KMS-11 (cell line): ENCODE data around the gene ESAM.

Experiments used
- H2AFZ ChIP-seq: fragments of 200-600 bp; sonication (generic); 2 replicates; pipeline ENCODE4 v1.6.1; 2016; ENCODE audit warnings: antibody characterized with exemption, mixed run types, low read depth
- H3K27ac ChIP-seq: fragments of 200-600 bp; sonication (generic); 2 replicates; pipeline ENCODE4 v1.6.1; 2016; ENCODE audit warnings: mild to moderate bottlenecking, mixed run types
- H3K27me3 ChIP-seq: fragments of 200-600 bp; sonication (generic); 2 replicates; pipeline ENCODE4 v1.6.1; 2017; ENCODE audit warnings: mild to moderate bottlenecking, low read depth, mixed run types, moderate library complexity; ENCODE audit not compliant: insufficient read depth
- H3K36me3 ChIP-seq: fragments of 200-600 bp; sonication (generic); 2 replicates; pipeline ENCODE4 v1.6.1; 2017; ENCODE audit warnings: mild to moderate bottlenecking, mixed run types; ENCODE audit not compliant: insufficient read depth
- H3K4me1 ChIP-seq: fragments of 200-600 bp; sonication (generic); 2 replicates; pipeline ENCODE4 v1.6.1; 2016; ENCODE audit warnings: mild to moderate bottlenecking, low read depth, mixed run types; ENCODE audit not compliant: poor library complexity, severe bottlenecking
- H3K4me2 ChIP-seq: fragments of 200-600 bp; sonication (generic); 2 replicates; pipeline ENCODE4 v1.7.0; 2016; ENCODE audit warnings: mild to moderate bottlenecking, mixed run types
- H3K4me3 ChIP-seq: fragments of 200-600 bp; sonication (generic); IDR thresholded peaks from 2 replicates; pipeline ENCODE4 v1.6.1; 2017; ENCODE audit warnings: low read depth, low read length, mixed read lengths; ENCODE audit not compliant: insufficient read depth
- H3K79me2 ChIP-seq: fragments of 200-600 bp; sonication (generic); 2 replicates; pipeline ENCODE4 v1.6.1; 2016; ENCODE audit warnings: low read depth, mixed run types; ENCODE audit not compliant: insufficient read depth
- H3K9ac ChIP-seq: fragments of 200-600 bp; sonication (generic); 2 replicates; pipeline ENCODE4 v1.6.1; 2016; ENCODE audit warnings: mild to moderate bottlenecking, mixed run types
- H4K20me1 ChIP-seq: fragments of 200-600 bp; sonication (generic); 2 replicates; pipeline ENCODE4 v1.6.1; 2016; ENCODE audit warnings: mild to moderate bottlenecking, mixed run types; ENCODE audit not compliant: insufficient read depth
- TF ChIP-seq, protein P1 (sequence below): fragments of 200-600 bp; sonication (generic); conservative IDR thresholded peaks from 2 replicates; pipeline ENCODE4 v1.6.1; 2017; ENCODE audit warnings: low read depth, mild to moderate bottlenecking, antibody characterized with exemption, low read length, moderate library complexity, mixed read lengths

The ESAM gene

DNA sequence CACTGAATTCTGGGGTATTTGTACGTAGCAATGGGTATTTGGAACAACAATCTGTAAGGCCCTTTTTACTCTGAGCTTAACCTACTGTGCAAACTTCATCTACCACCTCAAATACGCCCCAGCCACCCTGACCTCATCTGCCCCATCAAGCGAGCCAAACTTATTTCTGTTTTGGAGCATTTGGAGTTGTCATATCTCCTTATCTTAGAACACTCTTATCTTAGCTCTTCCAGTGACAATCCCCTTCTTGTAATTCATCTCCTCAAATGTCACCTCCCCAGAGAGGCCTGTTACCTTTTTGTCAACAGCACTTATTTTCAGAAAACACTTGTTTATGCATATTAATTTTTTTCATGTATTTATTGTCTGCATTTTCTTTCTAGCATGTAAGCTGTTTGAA lies 42.8 kb upstream of the ESAM start:
- H3K79me2 ChIP-seq: no peaks in the 10 kb centered on the region
- no peaks in the 10 kb centered on the region for H3K36me3 ChIP-seq
- H3K9ac ChIP-seq: no peak overlapping the region
- H2AFZ ChIP-seq: no peak overlapping the region
- no peaks in the 10 kb centered on the region for H4K20me1 ChIP-seq
- no peaks in the 10 kb centered on the region for H3K27me3 ChIP-seq
- TF ChIP-seq, protein P1, sequence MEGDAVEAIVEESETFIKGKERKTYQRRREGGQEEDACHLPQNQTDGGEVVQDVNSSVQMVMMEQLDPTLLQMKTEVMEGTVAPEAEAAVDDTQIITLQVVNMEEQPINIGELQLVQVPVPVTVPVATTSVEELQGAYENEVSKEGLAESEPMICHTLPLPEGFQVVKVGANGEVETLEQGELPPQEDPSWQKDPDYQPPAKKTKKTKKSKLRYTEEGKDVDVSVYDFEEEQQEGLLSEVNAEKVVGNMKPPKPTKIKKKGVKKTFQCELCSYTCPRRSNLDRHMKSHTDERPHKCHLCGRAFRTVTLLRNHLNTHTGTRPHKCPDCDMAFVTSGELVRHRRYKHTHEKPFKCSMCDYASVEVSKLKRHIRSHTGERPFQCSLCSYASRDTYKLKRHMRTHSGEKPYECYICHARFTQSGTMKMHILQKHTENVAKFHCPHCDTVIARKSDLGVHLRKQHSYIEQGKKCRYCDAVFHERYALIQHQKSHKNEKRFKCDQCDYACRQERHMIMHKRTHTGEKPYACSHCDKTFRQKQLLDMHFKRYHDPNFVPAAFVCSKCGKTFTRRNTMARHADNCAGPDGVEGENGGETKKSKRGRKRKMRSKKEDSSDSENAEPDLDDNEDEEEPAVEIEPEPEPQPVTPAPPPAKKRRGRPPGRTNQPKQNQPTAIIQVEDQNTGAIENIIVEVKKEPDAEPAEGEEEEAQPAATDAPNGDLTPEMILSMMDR: no peak
- H3K4me2 ChIP-seq: no peak overlapping the region
- H3K4me1 ChIP-seq: no peaks in the 10 kb centered on the region
- no peak overlapping the region for H3K27ac ChIP-seq
- H3K4me3 ChIP-seq: no peak overlapping the region

DNA sequence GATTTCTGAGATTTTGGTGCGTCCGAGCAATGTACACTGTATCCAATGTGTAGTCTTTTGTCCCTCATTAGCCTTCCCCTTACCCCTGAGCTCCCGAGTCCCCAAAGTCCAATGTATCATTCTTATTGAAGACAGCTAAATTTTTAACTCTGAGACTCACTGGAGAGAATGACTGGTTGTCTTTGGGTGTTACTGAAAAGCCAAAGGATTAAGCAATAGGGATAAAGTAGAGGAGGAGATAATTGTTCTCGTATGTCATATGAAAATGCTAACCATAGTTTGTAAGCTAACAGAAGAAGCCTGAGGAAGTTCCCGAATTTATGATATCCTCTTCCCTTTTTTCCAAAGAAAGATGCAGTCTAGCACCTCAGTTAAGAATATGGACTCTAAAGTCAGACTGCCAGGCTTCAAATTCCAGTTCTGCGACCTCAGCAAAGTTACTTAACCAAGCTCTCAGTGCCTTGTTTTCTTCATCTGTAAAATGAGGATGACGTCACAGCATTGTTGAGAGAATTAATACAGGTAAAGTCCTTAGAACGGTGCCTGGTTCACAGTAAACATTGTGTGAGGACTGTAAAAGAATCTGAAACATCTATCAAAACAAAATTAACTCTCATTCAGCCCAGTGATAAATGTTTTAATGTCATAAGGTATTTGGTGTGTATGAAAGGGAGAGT lies 39.7 kb upstream of the ESAM start:
- Histone ChIP-seq H3K4me3 (no peak overlapping the region), H3K4me2 (no peak overlapping the region; the same call in 1 of the 2 replicates), H4K20me1 (no peaks in the 10 kb centered on the region), H3K4me1 (peaks cover 21% of the 10 kb centered on the region), H3K79me2 (peaks cover 25% of the 10 kb centered on the region), H2AFZ (no peak overlapping the region), H3K36me3 (no peaks in the 10 kb centered on the region), H3K27ac (no peak overlapping the region), H3K27me3 (no peaks in the 10 kb centered on the region), H3K9ac (no peak overlapping the region)
- TF ChIP-seq, protein P1: no peak

DNA sequence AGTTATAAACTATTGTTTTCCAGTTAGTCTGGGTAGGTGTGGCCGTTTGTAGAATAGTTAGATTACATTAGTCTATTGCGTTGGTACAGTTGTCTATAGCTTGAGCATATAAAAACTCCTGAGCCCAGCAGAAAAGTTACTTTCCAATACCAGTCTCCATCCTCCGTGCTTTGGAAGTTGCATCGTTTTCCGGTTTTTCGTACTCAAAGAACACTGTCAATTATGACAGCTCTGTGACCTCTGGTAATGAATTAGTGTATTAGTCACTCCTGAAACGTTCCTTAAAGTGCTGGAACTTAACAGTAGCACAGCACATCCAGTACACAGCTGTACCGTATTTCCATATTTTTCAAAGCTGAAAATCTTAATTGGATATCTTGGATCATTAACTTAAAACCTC lies 38.9 kb upstream of the ESAM start:
- H2AFZ ChIP-seq: peak overlapping the region; percentile 87
- peak overlapping the region; percentile 53 for H3K4me2 ChIP-seq
- H3K9ac ChIP-seq: peak overlapping the region; percentile 73; the same call in 1 of the 2 replicates
- no peak overlapping the region; the same call in 1 of the 2 replicates for H3K27ac ChIP-seq
- no peak overlapping the region for H3K4me3 ChIP-seq
- peaks cover 23% of the 10 kb centered on the region for H3K4me1 ChIP-seq
- no peaks in the 10 kb centered on the region for H3K27me3 ChIP-seq
- H3K36me3 ChIP-seq: no peaks in the 10 kb centered on the region
- TF ChIP-seq, protein P1: no peak
- H3K79me2 ChIP-seq: peaks cover 30% of the 10 kb centered on the region
- H4K20me1 ChIP-seq: no peaks in the 10 kb centered on the region

DNA sequence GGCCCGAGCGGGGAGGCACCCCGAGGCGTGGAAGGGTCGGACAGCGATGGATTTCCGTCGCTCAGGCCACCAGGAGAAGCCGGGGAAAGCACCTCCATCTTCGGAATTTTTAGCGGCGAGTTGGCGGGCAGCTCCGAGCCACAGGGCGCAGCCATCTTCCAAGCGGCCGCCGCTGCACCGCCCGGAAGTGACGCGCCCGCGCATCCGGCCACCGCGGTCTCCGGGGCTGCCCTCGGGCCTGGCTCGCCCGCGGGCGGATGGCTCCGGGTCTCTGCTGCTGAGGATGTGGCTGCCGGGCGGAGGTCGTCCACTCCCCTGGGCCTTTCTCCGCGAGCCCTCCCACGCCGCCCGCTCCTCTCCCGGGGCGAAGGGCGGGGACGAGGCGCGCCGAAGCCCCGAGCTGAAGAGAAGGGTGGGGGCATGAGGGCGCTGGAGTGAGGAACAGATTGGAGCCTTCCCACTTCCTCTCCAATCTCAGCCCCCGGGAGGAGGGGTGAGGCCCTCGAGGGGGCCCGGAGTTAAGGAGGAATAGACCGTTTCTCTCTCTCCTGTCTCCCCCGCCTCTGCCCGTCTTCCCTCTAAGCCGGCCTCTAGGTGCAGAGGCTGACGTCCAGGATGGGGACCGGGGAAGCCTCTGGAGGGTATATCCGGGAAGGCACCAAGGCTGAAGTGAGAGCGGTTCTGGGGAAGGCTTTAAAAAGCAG lies 38.3 kb upstream of the ESAM start, which contains the start of gene MSANTD2:
Gene MSANTD2, minus strand, starts transcription at position 181 of the 704 bp plus-strand sequence. Its CDS starts 26 bp downstream, at position 155.
- H2AFZ ChIP-seq: peak within 1 kb of the TSS; percentile 87
- H3K79me2 ChIP-seq: peaks cover 30% of the 10 kb centered on the region
- H3K9ac ChIP-seq: peak within 1 kb of the TSS; percentile 73

More for the DNA sequence above, 38.3 kb upstream of the ESAM start, which contains the start of gene MSANTD2:
- peak within 1 kb of the TSS; percentile 59 for H3K27ac ChIP-seq
- H3K4me1 ChIP-seq: peaks cover 23% of the 10 kb centered on the region
- TF ChIP-seq, protein P1: no peak
- H3K36me3 ChIP-seq: no peaks in the 10 kb centered on the region
- no peaks in the 10 kb centered on the region for H4K20me1 ChIP-seq
- peak within 1 kb of the TSS; percentile 97 for H3K4me2 ChIP-seq
- H3K4me3 ChIP-seq: no peak within 1 kb of the TSS
- no peaks in the 10 kb centered on the region for H3K27me3 ChIP-seq
